Hippocampal formation (tissue), 2 donors: ENCODE results near the gene LHFPL3.
A peak's percentile ranks its signal among the peaks of the same experiment; 100 is the strongest.

ENCODE experiments used
- DNase-seq, 2 donors: peaks; one replicate each; lab custom pipeline; 2025; lab: John Stamatoyannopoulos, UW

Gene LHFPL3

DNA sequence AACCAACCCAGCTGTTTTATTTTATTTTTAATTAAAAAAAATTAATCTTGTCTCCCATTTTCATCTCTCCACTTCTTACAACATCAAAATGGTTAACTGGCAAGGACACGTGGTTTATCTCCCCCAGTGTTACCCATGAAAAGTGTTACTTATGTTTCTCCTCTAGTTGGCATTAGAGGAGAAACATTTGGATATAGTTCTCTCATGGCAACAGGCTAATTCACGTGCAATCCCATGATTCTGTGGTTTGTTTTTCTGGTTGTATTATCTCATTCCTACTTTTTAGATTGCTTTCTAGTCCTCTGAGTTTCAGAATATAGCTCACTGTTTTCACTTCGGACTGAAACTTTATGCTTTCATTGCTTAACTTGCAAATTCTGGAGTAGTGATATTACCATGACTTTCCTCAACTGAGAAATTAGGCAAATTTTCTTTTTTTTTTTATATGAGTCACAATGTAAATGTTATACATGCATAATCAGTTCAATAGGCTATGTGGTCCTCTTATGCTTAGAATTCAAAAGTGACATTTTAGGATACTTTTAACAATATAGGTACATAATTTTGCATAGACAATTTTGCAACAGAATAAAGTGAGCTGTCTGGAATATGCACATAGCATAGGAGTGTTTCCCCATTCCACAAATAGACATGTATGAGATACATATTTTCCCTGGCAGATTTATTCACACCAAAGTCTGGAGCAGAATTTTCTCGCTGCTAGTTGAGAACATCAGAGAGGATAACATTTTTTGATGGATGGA, 43.0 kb downstream of the LHFPL3 start:
- DNase-seq = no peak

DNA sequence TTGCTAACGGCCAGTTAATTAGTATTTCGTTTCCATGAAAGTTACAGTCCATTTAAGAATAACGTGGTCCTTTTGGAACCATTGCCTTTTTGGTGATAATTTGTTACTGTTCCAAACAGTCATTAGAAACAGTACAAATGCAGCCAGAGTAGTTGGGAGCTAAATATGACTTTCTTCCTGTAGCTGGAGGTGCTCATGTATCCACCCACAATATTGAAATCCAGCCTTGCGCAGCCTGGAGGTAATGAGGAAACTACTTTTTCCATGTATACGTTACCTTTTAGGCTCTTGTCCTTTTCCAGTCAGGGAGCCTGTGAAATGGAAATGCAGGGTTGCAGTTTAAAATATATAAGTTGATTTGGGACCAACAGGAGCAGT, 43.6 kb downstream of the LHFPL3 start:
- no peak for DNase-seq

DNA sequence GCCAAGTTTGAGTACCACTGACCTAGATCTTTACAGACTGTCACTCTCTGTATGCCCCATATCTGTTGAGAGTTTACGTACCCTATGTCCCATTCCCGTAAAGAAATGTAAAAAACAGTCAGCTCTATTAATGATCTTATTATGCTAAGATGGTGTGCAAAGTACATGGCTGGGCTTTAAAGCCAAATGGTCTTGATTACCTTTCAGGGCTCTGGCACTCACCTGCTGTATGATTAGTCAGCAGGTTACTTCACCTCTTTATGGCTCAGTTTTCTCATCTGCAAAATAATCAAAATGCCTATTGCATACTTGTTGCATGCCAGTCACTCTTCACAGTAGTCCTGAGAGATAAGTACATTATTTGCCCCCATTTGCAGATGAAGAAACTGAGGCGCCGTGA, 54.2 kb downstream of the LHFPL3 start:
- no peak for DNase-seq

DNA sequence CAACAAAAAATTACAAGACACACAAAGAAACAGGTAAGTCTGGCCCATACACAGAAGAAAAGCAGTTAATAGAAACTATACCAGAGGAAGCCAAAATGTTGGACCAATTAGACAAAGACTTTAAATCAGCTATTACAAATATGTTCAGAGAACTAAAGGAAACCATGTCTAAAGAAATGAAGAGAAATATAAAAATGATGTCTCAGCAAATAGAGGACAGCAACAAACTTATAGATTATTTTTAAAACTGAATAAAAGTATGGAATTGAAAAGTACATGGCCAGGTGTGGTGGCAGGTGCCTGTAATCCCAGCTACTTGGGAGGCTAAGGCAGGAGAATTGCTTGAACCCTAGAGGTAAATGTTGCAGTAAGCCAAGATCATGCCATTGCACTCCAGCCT, 58.5 kb downstream of the LHFPL3 start:
- DNase-seq = no peak

DNA sequence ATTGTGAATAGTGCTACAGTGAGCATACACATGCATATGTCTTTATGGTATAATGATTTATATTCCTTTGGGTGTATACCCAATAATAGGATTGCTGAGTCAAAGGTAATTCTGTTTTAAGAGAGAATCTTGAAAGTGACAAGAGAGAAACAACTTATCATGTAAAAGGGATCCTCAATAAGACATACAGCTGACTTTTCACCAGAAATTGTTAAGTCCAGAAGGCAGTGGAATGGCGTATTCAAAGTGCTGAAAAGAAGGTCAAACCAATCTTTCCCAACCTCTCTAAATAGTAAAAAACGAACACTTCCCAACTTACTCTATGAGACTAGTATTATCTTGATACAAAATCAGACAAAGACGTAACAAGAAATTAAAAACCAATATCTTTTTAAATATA, 59.8 kb downstream of the LHFPL3 start:
- DNase-seq = no peak

DNA sequence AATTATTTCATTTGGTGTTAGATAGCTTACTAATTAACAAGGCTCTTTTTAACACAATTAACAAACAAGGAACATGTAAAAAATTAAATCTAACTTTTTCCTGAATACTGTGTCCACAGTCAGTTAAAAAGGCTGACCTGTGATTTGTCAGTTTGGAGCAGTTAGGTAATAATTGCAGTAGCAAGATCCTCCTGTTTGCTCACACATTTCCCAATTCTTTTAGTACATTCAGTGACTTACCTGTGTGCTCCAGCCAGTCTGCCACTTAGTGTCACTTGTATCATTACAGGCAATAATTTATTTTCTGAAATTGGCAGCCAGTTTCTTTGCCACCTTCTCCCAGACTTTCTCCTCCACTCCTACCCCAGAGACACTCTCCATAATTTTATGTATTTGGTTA, 66.8 kb downstream of the LHFPL3 start:
- no peak for DNase-seq

DNA sequence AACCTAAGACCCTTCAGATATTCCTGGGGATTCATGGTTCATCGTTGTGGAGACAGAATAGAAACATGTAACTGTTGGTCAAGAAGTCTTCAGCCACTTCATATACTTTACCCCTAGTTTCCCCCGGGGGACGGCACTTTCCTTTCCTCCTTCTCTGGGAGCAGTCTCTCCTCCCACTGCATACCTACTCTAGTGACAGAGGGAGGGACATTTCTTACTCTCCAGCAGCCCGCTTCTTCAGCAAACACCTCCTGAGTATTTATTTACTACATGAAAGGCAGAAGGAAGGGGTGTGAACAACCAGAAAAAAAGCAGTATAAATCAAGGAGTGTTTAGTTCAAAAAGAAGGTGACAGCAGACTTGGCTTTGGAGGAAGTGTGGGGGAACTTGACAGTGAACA, 69.0 kb downstream of the LHFPL3 start:
- DNase-seq = no peak

DNA sequence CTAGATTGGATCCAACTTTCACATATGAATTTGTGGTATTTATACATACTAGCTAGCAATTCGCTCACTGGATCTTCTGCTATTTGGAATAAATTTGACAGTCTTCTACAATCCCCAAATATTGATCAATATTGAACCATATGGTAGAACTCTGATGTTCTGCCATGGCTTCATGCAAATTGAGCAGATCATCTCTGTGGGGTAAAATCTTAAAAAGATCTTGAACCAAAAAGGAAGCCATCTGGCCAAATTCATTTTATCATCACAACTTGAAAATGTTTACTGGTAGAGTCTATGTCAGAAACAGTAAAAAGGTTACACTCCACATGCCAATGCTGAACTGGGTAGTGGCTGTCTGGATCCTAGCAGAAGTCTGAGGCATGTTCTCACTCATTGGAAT, 80.0 kb downstream of the LHFPL3 start:
- DNase-seq = no peak

DNA sequence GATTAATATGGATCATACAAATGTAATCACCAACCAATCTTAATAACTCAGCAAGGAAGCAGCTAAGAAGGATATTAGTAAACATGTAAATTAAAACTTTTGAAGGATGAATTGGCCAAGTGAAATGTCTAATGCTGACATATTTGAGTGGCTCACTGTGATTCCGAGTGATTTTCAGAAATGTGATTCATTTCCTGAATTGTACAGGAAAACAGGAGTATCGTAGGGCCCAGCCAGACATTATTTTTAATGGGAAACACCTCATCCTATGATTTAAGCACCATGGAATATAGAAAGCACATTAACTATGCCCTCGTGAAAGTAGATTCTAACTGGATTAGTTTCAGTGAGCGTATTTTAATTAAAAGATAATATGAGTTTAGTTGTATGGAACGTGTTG, 82.3 kb downstream of the LHFPL3 start:
- no peak for DNase-seq

DNA sequence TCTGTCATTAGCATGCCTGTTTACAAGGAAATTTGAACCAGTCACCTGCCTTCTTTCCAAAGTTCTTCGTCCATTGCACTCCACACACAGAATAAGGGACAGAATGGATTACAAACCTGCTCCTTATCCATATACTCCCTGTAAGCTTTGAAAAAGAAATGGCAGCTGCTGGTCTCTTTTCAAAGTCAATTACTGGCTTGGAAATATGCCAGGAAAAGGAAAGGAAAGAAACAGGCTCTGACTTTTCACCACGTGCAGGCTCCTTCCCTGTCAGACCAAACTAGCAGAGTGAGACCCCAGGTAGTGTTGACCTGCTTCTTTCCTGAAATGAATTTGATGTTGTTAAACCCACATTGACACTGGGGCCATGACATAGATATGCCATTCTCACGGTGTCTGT, 84.5 kb downstream of the LHFPL3 start:
- DNase-seq = no peak

DNA sequence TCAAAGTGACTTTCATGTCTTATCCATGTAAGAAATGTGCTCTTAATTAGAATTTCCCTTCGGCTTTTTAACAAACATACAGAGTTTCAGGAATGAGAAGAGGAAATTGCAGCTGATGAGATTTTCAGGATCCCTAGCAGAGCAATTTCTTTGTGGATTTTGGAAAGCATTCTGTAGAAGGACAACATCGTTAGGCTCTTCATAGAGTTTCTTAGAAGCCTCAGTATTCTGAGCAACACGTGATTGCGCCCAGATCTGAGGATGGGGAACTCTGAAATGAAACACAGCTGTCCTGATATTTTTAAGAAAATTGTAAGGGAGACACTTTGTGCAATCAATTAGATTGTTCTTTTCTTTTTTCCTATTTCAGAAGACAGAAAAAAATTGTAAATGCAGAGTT, 85.8 kb downstream of the LHFPL3 start:
- no peak for DNase-seq

DNA sequence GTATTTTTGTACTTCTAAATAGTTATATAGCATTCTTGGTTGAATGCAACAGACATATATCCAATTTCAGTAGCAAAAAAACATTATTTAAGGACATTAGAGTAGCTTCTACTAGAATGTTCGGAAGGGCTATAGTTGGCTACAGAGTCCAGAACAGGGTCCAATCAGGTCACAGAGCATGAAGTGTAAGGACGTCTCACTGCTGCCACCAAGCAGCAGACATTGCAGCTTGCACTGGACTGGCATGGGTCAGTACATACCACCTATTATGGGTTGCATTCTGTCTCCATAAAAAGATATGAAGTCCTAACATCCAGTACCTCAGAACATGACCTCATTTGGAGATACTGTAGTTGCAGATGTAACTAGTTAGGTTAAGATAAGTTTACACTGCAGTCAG, 87.3 kb downstream of the LHFPL3 start:
- peak in 1 of 2 donors; percentile 2 for DNase-seq

DNA sequence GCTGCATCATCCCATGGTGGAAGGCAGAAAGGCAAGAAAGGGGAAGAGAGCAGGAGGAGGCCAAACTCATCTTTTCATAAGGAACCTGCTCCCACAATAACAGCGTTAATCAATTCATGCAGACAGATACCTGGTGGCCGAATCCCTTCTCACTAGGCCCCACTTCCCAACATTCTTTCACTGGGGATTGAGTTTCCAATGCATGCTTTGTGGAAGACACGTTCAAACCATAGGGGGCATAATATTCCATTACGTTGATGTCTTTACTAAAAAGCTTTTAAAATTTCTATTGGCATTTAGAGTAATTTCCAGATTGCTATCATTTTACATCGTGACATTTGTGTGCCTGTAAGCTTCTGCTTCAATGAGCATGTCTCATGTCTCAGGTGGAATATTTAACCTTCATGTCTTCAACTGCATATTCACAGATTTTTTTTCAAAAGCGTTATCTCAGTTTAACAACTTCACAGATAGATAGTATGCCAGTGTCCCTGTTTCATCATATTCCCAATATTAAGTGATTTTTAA, 88.5 kb downstream of the LHFPL3 start:
- DNase-seq = no peak

DNA sequence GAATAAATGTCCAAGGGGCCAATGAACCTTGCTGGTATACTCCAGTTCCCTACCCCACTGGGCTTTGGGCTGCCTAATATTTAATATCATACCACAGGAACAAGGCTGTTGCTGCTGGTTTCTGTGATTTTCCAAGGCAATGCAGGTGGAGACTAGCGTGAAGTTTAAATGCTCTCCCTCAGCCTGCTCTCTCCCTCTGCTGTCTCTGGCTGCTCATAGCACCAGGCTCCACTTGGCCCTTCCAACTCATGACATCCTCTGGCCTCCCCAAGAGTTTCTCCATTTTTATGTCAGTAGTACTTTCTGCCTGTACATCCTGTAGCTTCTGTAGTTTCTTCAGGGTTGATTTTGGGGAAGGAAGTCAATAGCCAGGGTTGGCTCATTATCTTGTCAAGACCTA, 103.5 kb downstream of the LHFPL3 start:
- DNase-seq = no peak

DNA sequence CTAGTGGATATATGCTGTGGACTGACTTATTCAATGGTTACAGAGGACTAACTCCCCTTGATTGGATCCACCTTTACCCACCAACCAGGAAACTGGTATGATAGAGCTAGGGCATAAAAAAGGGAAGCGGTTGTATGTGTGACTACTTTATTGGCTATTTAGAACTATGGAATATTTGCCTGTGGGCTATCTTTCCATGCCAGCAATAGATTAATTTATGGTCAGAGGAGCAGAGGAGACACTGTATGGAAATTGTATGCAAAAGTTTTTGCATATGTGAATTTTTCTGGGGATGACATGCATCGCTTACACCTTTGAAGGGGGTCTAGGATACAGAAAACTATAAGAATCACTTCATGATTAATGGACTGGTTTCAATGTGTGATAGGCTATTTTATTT, 105.7 kb downstream of the LHFPL3 start:
- no peak for DNase-seq

DNA sequence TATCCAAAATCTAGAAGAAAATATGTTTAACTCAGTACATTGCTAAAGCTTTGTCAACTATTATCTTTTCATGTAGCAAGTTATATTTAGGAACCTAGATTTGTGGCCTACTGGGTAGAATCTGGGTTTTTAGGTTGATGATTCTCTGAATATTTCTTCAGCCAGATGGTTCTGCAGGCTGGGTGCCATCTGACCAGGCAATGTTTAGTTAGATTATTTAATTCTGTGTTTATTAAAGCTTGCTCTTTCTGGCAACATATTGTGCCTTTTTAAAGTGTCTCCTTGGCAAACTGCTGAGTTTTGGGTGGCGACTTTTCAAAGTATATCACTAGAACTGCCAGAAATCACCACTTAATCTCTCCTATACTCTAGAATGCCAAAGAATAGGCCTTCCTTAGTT, 114.1 kb downstream of the LHFPL3 start:
- no peak for DNase-seq

DNA sequence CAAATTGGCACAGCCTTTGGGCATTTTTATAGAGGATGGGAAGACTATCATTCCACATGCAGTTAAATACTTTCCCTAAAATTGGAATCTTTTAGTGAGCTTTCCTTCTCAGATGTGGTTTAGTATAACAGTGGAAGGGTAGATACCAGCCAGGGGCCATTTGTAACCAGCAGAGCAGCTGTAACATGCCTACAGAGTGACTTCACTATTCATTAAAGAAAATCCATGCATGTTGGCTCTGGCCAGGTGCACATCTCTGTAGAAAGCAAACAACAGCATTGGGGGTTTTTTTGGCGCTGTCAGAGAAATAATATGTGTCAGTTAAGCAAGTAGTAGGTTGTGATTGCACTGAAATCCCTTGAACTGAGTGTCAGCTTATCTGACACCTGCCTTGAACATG, 115.6 kb downstream of the LHFPL3 start:
- DNase-seq = no peak

DNA sequence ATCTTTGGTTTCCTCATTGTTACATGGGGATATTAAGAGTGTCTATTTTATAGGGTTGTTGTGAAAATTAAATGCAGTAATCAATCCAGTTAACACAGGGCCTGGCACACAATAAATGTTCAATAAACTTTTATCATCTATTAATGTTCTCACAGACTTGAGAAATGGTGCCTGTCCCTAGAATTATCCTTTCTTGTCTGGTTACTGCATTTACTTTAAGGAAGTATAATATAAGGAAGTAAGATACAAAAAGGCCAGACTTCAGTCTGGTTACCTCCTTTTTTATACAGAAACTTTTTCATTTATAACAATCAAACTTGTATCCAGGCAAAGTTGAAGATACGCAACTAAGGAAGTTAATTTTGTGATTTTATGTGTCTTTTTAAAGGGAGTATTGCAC, 117.0 kb downstream of the LHFPL3 start:
- no peak for DNase-seq

DNA sequence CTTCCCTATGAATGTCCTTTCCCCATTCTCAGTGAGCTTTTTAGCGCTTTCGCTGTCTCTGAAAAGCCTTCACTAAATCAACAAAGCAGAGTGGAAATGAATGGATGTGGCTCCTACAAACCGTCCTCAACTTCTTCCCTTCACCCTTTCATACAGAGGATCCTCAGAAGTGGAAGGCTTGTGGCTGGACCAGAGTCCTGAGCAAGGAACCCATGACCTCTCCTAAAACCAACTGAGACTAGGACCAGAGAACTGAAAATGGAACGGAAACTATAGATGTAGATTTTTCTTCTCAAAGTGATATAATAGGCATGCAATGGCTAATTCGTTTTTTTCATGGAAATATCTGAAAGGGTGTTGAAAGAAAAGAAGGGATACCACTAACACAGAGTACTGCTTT, 122.5 kb downstream of the LHFPL3 start:
- no peak for DNase-seq

DNA sequence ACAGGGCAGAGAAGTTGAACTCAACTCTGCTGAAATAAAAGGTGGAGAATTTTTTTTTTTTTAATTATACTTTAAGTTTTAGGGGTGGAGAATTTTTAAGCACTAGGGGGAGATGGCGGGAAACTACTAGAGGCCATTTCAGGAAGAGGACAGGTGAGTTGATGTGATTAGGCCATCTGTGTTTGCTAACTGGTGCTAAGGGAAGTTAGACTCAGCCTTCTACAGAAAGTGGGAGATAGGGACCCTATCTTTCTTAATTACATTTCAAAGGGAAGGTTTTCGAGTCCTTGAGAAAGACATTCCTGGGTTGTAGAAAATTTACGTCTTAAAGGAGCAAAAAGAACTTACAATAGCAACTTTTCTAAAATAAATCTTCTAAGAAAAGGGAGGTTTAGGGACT, 124.8 kb downstream of the LHFPL3 start:
- DNase-seq = no peak

DNA sequence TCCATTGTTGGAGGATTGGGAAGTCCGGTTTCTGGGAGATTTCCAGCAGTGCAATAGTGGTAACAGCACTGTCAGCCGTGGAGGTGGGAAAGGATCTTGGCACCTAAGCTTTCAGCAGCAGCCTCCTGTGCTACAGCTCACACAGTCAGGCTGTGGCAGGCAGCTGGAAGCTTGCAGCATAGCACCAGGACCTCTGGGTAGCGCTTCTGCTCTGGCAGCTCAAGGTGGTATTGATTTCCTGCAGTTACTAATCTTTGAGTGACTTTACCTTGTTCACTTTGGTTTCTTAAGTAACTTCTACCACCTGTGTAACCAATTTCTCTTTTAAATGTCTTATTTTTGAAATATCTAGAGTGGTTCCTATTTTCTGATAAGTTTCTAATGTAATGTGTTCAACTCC, 130.5 kb downstream of the LHFPL3 start:
- DNase-seq = no peak

DNA sequence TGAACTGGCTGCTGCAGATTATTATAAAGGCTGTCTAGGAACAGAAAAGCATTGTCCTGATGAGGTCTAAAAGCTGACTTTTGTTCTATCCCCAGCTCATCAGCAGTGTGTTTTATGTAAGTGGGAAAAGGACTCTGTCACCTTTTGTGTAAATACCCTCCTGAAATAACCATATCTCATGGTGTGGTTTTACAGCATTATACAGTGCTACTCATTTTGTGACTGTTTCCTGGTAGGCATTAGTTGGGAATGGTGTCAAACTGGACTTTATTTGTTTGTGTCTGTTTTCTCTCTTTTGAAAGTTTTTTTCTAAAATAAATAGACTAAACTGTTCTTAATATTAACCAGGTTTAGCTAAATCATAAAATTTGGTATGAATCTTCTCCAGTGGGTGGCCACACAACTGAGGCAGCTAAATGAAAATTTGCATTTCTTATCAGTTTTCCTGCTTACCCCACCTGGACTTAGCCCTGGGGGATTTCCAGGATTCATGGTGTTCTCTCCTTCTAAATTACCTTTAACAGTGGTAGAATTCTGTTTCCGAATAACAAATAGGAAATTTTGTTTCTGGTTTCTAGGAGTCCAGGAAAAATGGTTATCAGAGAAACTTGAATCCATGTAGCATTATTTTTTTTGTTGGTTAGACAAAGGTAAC, 140.9 kb downstream of the LHFPL3 start:
- no peak for DNase-seq

DNA sequence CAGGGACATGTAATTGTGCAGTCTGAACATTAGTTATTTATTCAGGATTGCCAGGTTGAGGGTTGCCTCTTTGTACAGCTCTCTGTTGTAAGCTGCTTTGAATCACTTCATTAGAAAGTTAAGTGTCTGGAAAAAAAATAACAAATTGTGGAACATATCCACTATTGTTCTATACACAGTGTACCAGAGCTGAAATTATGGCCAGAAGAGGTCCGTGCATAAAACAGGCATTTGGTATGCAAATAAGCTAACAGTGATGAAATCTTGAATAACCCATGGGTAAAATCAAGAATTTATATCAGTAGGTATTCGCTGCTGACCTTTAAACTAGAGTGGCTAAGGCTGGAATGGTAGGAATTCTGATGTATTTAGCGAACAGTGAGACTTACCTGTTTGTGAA, 152.1 kb downstream of the LHFPL3 start:
- DNase-seq = no peak
